Uterus (tissue), 4 donors: ENCODE data around the gene CMTM2. TPM values are rescaled to one million over a fixed set of nuclear protein-coding genes. Genes with fewer than 3 reads are reported as not detected.

Experiments used
- DNase-seq, 2 donors: peaks; one replicate each; pipeline ENCODE4 v3.0.0-alpha.2; 2019 to 2020
- H3K27ac ChIP-seq, 2 donors: fragments of 200-600 bp; sonication (generic); 1 replicate in 1 of 2; 2 replicates in 1 of 2; pipeline ENCODE4 v1.5.1; 2016 to 2018
- H3K27me3 ChIP-seq, 2 donors: fragments of 200-600 bp; sonication (generic); one replicate each; pipeline ENCODE4 v1.5.1; 2018 to 2019; ENCODE audit warnings: control low read depth in 1 of 2
- H3K36me3 ChIP-seq, 2 donors: fragments of 200-600 bp; sonication (generic); one replicate each; pipeline ENCODE4 v1.5.1; 2019; ENCODE audit warnings: control low read depth in 1 of 2
- H3K4me1 ChIP-seq, 2 donors: fragments of 200-600 bp; sonication (generic); one replicate each; pipeline ENCODE4 v1.5.1; 2018 to 2019; ENCODE audit warnings: control low read depth in 1 of 2
- H3K4me3 ChIP-seq, 2 donors: fragments of 200-600 bp; sonication (generic); 1 replicate in 1 of 2; 2 replicates in 1 of 2; pipeline ENCODE4 v1.5.1; 2018 to 2019; ENCODE audit warnings: mild to moderate bottlenecking in 1 of 2
- H3K9me3 ChIP-seq, 2 donors: fragments of 200-600 bp; sonication (generic); one replicate each; pipeline ENCODE4 v1.5.1; 2019; ENCODE audit warnings: control low read depth in 1 of 2
- POLR2A ChIP-seq, 2 donors: fragments of 450-650 bp; IDR thresholded peaks; one replicate each; pipeline ENCODE4 v1.6.1; 2016; ENCODE audit warnings: antibody characterized with exemption in 2 of 2, mild to moderate bottlenecking in 1 of 2, moderate library complexity in 1 of 2
- intact Hi-C: fragments of 100-400 bp; cut with DNase I; formaldehyde crosslinking; loops from one replicate; pipeline ENCODE4 v1.15.1; 2023; ENCODE audit warnings: low total_unique reads
- total RNA-seq, 4 donors: library from RNA; depleted of rRNA in 3 of 4; stranded (reverse); fragments of >200 nt in 3 of 4; gene quantifications; one replicate each; pipeline versions ENCODE4 v1.1.0 to v1.2.4, GENCODE V29; 2014 to 2023
- TF ChIP-seq, protein P1 (sequence below), 4 experiments: fragments of 200-600 bp in 2 of 4; fragments of 450-650 bp in 2 of 4; sonication (generic) in 2 of 4; IDR thresholded peaks; one replicate each; pipeline ENCODE4 v1.5.1; 2016 to 2019; ENCODE audit warnings: antibody characterized with exemption in 4 of 4, mild to moderate bottlenecking in 2 of 4, moderate library complexity in 1 of 4
- donor health status: DM: yes; HTN: yes; CAD: no.

Gene CMTM2
- total RNA-seq, 4 donors from 2014 or later = 1.2 TPM; not detected in 3

DNA sequence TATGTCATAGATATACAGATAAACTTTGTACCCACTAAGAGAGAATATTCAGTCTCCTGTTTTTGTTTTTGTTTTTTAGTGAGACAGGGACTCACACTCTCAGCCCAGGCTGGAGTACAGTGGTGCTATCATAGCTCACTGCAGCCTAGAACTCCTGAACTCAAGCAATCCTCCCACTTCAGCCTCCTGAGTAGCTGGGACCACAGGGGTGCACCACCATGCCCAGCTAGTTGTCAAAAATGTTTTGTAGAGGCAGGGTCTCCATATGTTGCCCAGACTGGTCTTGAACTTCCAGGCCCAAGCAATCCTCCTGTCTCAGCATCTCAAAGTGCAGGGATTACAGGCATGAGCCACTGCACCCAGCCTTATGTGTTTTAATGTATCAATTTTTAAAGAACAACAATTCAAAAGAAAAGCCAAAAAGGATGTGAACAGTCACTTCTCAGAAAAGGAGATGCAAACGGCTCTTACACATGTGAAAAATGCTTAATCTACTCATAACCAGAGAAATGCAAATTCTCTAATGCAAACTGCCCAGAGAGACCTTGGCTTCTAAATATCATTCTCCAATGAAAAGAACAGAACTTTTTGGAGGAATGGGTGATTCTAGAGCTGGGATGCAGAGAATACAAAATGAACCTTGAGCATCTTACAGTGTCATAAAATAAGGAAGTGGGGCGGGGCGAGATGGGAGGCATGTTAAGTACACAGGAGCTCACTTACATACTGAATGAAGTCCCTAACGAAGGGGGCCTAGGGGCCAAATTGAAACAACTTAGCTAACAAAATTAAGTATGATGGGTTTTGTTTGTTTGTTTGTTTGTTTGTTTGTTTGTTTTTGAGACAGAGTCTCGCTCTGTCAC lies 18.0 kb downstream of the CMTM2 start:
- intact Hi-C loops = no loop called here
- H3K4me1 ChIP-seq = no peaks in the 10 kb centered on the region
- DNase-seq = no peak
- no peak overlapping the region for H3K27ac ChIP-seq
- TF ChIP-seq, protein P1, sequence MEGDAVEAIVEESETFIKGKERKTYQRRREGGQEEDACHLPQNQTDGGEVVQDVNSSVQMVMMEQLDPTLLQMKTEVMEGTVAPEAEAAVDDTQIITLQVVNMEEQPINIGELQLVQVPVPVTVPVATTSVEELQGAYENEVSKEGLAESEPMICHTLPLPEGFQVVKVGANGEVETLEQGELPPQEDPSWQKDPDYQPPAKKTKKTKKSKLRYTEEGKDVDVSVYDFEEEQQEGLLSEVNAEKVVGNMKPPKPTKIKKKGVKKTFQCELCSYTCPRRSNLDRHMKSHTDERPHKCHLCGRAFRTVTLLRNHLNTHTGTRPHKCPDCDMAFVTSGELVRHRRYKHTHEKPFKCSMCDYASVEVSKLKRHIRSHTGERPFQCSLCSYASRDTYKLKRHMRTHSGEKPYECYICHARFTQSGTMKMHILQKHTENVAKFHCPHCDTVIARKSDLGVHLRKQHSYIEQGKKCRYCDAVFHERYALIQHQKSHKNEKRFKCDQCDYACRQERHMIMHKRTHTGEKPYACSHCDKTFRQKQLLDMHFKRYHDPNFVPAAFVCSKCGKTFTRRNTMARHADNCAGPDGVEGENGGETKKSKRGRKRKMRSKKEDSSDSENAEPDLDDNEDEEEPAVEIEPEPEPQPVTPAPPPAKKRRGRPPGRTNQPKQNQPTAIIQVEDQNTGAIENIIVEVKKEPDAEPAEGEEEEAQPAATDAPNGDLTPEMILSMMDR (IDR thresholded peaks at IDR 0.05) = no peak
- no peak for TF ChIP-seq POLR2A (IDR thresholded peaks at IDR 0.05)
- H3K27me3 ChIP-seq = no peaks in the 10 kb centered on the region
- no peak overlapping the region for H3K4me3 ChIP-seq
- no peaks in the 10 kb centered on the region for H3K9me3 ChIP-seq
- no peaks in the 10 kb centered on the region for H3K36me3 ChIP-seq

DNA sequence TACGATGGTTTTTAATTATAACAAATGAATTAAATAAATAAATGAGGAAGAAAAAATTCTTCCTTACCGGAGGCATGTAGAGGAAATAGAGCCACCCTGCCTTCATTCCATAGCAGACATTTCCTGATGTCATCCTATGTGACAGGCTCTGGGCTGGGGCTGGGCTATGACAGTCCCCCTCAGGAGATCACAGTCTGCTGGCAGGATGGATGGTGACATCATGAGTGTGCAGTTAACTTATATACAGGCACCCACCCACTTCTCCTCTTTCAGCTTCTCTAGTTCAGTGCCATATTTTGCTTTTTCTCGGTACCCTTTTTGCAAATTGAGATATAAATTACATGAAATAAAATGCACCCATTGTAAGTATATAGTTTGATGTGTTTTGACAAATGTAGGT lies 18.8 kb downstream of the CMTM2 start:
- Histone ChIP-seq H3K4me1 (no peaks in the 10 kb centered on the region), H3K27me3 (no peaks in the 10 kb centered on the region), H3K4me3 (no peak overlapping the region), H3K36me3 (no peaks in the 10 kb centered on the region), H3K27ac (no peak overlapping the region), H3K9me3 (no peaks in the 10 kb centered on the region)
- no peak for DNase-seq
- TF ChIP-seq POLR2A (IDR thresholded peaks at IDR 0.05) = no peak
- TF ChIP-seq, protein P1 (IDR thresholded peaks at IDR 0.05) = no peak
- intact Hi-C loops = no loop called here

DNA sequence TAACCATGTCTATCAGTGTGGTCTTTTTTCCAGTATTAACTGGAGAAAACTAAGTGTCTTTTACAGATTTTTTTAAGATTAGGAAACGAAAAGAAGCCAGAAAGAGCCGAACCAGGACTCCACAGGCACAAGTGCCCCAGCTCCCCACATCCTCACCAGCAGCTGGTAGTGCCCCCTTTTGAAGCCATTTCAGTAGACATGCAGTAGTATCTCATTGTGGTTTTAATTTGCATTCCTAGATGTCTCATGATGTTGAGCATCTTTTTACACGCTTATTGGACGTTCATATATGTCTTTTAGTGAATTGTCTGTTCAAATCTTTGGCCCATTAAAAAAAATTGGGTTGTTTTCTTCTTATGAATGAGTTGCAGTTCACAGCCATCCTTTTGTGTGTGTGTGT lies 20.5 kb downstream of the CMTM2 start:
- no peaks in the 10 kb centered on the region for H3K4me1 ChIP-seq

DNA sequence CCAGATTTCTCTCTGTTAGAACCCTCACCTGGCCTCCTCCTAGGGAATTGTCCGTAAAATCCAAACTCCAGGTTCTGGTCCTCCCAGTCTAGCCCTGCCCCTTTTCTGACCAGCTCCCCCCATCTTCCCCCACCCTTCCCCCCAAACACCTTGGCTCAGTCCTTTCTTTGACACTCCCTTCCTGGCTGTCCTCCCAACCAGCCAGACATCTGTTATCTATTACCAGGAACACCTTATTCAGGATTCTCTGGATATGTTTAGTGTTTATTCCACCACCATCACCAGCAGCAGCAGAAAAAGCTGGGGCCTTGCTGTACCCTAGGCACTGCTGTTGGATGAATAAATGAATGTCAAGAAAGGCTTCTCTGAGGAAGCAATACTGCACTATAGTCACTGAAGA lies 21.2 kb downstream of the CMTM2 start:
- DNase-seq = no peak
- intact Hi-C loops = loop anchor here (10.0 kb wide), 1 partner anchor 196 kb away; no protein-coding TSS in a partner anchor
- H3K4me1 ChIP-seq = no peaks in the 10 kb centered on the region
- no peaks in the 10 kb centered on the region for H3K27me3 ChIP-seq
- H3K4me3 ChIP-seq = no peak overlapping the region
- no peaks in the 10 kb centered on the region for H3K36me3 ChIP-seq
- H3K27ac ChIP-seq = no peak overlapping the region
- no peaks in the 10 kb centered on the region for H3K9me3 ChIP-seq
- no peak for TF ChIP-seq POLR2A (IDR thresholded peaks at IDR 0.05)

More for the DNA sequence above, 20.5 kb downstream of the CMTM2 start:
- Histone ChIP-seq H3K4me3 (no peak overlapping the region), H3K9me3 (no peaks in the 10 kb centered on the region), H3K36me3 (no peaks in the 10 kb centered on the region), H3K27me3 (no peaks in the 10 kb centered on the region), H3K27ac (no peak overlapping the region)
- intact Hi-C loops = loop anchor here (10.0 kb wide), 1 partner anchor 195 kb away; no protein-coding TSS in a partner anchor
- no peak for TF ChIP-seq POLR2A (IDR thresholded peaks at IDR 0.05)
- TF ChIP-seq, protein P1 (IDR thresholded peaks at IDR 0.05) = no peak
- no peak for DNase-seq

DNA sequence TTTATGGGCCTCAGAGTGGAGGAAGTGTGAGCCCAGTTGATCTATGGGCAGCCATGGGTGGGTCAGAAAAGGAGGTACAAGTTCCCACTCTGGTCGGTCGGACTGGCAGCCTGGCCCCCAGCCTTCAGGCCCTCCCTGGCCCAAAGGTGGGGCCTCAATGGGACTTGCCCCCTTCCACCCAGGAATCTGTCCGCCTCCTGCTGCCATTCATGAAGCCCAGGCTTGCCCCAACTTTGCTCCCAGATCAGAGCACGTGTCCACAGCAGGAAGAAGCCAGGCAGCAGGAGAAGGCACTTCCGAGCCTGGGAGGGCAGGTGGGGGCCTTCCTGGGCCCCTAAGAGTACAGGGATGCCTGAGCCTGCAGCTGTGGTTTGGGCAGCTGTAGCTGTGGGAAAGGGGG lies 22.2 kb downstream of the CMTM2 start:
- Histone ChIP-seq H3K4me1 (no peaks in the 10 kb centered on the region), H3K27me3 (no peaks in the 10 kb centered on the region)
- intact Hi-C loops = loop anchor here (10.0 kb wide), 1 partner anchor 197 kb away; no protein-coding TSS in a partner anchor

More for the DNA sequence above, 22.2 kb downstream of the CMTM2 start:
- no peak for TF ChIP-seq POLR2A (IDR thresholded peaks at IDR 0.05)
- TF ChIP-seq, protein P1 (IDR thresholded peaks at IDR 0.05) = no peak
- no peak overlapping the region for H3K4me3 ChIP-seq
- H3K27ac ChIP-seq = no peak overlapping the region
- DNase-seq = no peak
- H3K9me3 ChIP-seq = no peaks in the 10 kb centered on the region
- H3K36me3 ChIP-seq = no peaks in the 10 kb centered on the region
